Activated CD8-positive, alpha-beta T cell treated with anti-CD3 and anti-CD28 coated beads for 36 hours (primary cell): ENCODE results near the gene MTIF2. TPM values are rescaled to one million over a fixed set of nuclear protein-coding genes. Genes with fewer than 3 reads are reported as not detected.
A peak's percentile ranks its signal among the peaks of the same experiment; 100 is the strongest.
"Not testable (repeated sequence)": the region's sequence is repeated elsewhere in the genome, so short reads cannot be mapped to it uniquely, and the experiment has no call there.

Experiments
- ATAC-seq: fragments of 200-7000 bp; cut with Tn5 transposase; one replicate; pipeline ENCODE4 v1.10.0; 2021; ENCODE audit warnings: mild to moderate bottlenecking, moderate library complexity
- CTCF ChIA-PET: fragments of 350-600 bp; sonication (Branson Sonifier 250); formaldehyde crosslinking; loops from one replicate; lab custom pipeline; 2021; ENCODE audit warnings: antibody characterized with exemption; lab: Charles Lee
- POLR2A ChIA-PET: fragments of 350-600 bp; sonication (Branson Sonifier 250); formaldehyde crosslinking; loops from one replicate; lab custom pipeline; 2021; ENCODE audit warnings: antibody characterized with exemption; lab: Charles Lee
- DNase-seq: peaks from one replicate; pipeline ENCODE4 v3.0.0-alpha.2; 2020
- H3K27ac Mint-ChIP-seq: one replicate; pipeline ENCODE4 v1.8.0; 2021; ENCODE audit warnings: mild to moderate bottlenecking, mixed read lengths
- H3K27me3 Mint-ChIP-seq: one replicate; pipeline ENCODE4 v1.8.0; 2021; ENCODE audit warnings: mixed read lengths
- H3K36me3 Mint-ChIP-seq: one replicate; pipeline ENCODE4 v1.8.0; 2021; ENCODE audit warnings: low read depth, mixed read lengths
- H3K4me1 Mint-ChIP-seq: one replicate; pipeline ENCODE4 v1.8.0; 2021; ENCODE audit warnings: low read depth, mixed read lengths
- H3K4me3 Mint-ChIP-seq: one replicate; pipeline ENCODE4 v1.8.0; 2021; ENCODE audit warnings: mild to moderate bottlenecking, moderate library complexity, mixed read lengths
- H3K9me3 Mint-ChIP-seq: one replicate; pipeline ENCODE4 v1.8.0; 2021; ENCODE audit warnings: mixed read lengths
- intact Hi-C: fragments of 100-400 bp; cut with micrococcal nuclease; formaldehyde crosslinking; loops from one replicate; pipeline ENCODE4 v1.10.0; 2022
- total RNA-seq, 2 experiments: library from RNA; stranded (reverse); gene quantifications; one replicate each; pipeline ENCODE4 v1.2.3, GENCODE V29; 2021
- TF ChIP-seq, protein P1 (sequence below): fragments of 200-600 bp; IDR thresholded peaks from one replicate; pipeline ENCODE4 v1.8.0; 2022; ENCODE audit warnings: antibody characterized with exemption, mild to moderate bottlenecking

The MTIF2 gene
- total RNA-seq, 2 experiments from 2014 or later: 50.5 to 51.1 TPM

DNA sequence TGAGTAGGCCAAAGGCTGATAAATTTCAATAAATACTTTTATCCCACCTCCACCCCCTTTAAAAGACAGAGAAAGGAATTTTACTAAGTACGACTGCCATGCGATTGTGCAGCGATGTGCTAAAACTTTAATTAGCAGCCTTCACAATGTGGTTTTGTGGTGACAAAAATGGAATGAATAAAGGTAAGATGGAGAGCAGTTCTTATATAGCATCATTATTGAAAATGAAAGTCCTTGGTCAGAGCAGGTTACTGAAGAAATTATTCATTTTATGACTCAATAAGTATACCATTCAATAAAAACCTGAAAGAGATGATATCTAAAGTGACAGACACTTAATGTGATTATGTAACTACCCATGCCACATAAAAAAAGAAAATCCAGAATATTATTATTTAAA is 33.2 kb upstream of the MTIF2 start:
- TF ChIP-seq, protein P1, sequence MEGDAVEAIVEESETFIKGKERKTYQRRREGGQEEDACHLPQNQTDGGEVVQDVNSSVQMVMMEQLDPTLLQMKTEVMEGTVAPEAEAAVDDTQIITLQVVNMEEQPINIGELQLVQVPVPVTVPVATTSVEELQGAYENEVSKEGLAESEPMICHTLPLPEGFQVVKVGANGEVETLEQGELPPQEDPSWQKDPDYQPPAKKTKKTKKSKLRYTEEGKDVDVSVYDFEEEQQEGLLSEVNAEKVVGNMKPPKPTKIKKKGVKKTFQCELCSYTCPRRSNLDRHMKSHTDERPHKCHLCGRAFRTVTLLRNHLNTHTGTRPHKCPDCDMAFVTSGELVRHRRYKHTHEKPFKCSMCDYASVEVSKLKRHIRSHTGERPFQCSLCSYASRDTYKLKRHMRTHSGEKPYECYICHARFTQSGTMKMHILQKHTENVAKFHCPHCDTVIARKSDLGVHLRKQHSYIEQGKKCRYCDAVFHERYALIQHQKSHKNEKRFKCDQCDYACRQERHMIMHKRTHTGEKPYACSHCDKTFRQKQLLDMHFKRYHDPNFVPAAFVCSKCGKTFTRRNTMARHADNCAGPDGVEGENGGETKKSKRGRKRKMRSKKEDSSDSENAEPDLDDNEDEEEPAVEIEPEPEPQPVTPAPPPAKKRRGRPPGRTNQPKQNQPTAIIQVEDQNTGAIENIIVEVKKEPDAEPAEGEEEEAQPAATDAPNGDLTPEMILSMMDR: no peak
- Mint-ChIP-seq H3K4me1 (peaks cover 14% of the 10 kb centered on the region), H3K27me3 (no peaks in the 10 kb centered on the region), H3K4me3 (no peak overlapping the region), H3K9me3 (no peaks in the 10 kb centered on the region), H3K36me3 (no peaks in the 10 kb centered on the region), H3K27ac (no peak overlapping the region)
- intact Hi-C loops: no loop called here
- no peak for DNase-seq
- CTCF ChIA-PET: interaction anchor here (1.7 kb wide), 1 partner anchor 9 kb away, joined by 4 read pairs; no protein-coding TSS in a partner anchor
- POLR2A ChIA-PET: interaction anchor here (2.1 kb wide), 1 partner anchor 18 kb away, joined by 5 read pairs; no protein-coding TSS in a partner anchor
- ATAC-seq: peak; percentile 76

DNA sequence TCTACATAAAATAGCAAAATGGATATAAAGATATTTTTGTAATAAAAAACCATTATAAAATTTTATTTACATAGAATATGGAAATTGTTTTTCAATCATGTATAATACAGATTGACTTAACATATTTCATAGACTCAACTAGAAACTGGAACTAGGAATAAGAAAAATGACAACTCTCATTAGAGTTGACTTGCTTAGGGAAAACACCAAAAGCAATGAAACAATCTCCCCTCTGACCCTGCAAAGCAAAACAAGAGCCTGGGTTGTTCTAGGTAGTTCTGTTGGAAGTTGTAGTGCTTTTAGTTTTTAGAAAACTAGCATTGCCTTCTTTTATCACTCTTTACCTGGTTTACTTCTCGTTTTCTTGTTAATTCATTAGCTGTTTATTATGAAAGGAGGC is 32.2 kb upstream of the MTIF2 start:
- DNase-seq (no peak), ATAC-seq (no peak)
- Mint-ChIP-seq H3K27me3 (no peaks in the 10 kb centered on the region), H3K36me3 (no peaks in the 10 kb centered on the region), H3K27ac (no peak overlapping the region), H3K4me3 (no peak overlapping the region), H3K9me3 (no peaks in the 10 kb centered on the region), H3K4me1 (peaks cover 14% of the 10 kb centered on the region)
- POLR2A ChIA-PET: no interaction called here
- TF ChIP-seq, protein P1: no peak
- CTCF ChIA-PET: no interaction called here
- intact Hi-C loops: no loop called here

DNA sequence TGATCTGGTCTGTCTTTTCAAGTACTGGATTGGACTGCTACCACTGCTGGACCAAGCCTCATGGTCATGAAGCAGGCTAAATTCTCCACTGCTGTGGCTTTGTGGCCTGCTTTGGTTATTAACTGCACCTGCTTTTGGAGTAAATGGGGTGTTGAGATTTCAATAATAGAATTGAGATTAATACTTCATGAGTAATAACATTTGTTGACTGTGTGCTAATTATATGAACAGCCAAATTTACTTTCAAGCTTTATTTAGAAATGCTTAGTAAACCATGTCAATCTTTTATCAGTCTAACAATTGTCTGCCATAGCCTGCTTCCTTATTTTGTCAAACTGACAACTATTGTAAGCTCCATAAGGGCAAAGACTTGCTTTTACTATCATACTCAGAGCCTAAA is 27.4 kb upstream of the MTIF2 start:
- H3K9me3 Mint-ChIP-seq: no peaks in the 10 kb centered on the region
- ChIA-PET CTCF (interaction anchor here (1.2 kb wide), 1 partner anchor 9 kb away, joined by 3 read pairs; no protein-coding TSS in a partner anchor), POLR2A (interaction anchor here (0.9 to 1.2 kb wide), 2 partner anchors 33 to 64 kb away, joined by 3 to 4 read pairs; partner anchors contain the start of genes CLHC1 and RPS27A)
- ATAC-seq: no peak
- no peaks in the 10 kb centered on the region for H3K27me3 Mint-ChIP-seq
- no peak for DNase-seq
- H3K4me1 Mint-ChIP-seq: peaks cover 23% of the 10 kb centered on the region
- intact Hi-C loops: no loop called here
- H3K36me3 Mint-ChIP-seq: peaks cover 3% of the 10 kb centered on the region
- H3K27ac Mint-ChIP-seq: no peak overlapping the region
- no peak overlapping the region for H3K4me3 Mint-ChIP-seq
- TF ChIP-seq, protein P1: no peak

DNA sequence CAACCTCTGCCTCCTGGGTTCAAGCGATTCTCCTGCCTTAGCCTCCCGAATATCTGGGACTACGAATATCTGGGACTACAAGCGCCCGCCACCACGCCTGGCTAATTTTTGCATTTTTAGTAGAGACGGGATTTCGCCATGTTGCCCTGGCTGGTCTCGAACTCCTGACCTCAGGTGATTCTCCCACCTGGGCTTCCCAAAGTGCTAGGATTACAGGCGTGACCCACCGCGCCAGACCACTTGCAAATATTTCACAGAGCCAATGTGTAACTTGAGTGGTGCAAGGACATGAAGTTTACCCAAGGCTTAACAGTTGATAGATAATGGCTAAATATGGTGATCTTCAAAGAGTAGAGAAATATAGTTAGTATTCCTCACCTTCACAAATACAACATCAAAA is 14.1 kb upstream of the MTIF2 start:
- ChIA-PET POLR2A (no interaction called here), CTCF (no interaction called here)
- Mint-ChIP-seq H3K36me3 (peaks cover 8% of the 10 kb centered on the region), H3K9me3 (no peaks in the 10 kb centered on the region), H3K27me3 (no peaks in the 10 kb centered on the region), H3K4me1 (peaks cover 20% of the 10 kb centered on the region), H3K4me3 (peak overlapping the region; percentile 95), H3K27ac (peak overlapping the region; percentile 2)
- TF ChIP-seq, protein P1: no peak
- no peak for ATAC-seq
- no peak for DNase-seq
- intact Hi-C loops: loop anchor here (10.0 kb wide), 1 partner anchor 142 kb away; no protein-coding TSS in a partner anchor

DNA sequence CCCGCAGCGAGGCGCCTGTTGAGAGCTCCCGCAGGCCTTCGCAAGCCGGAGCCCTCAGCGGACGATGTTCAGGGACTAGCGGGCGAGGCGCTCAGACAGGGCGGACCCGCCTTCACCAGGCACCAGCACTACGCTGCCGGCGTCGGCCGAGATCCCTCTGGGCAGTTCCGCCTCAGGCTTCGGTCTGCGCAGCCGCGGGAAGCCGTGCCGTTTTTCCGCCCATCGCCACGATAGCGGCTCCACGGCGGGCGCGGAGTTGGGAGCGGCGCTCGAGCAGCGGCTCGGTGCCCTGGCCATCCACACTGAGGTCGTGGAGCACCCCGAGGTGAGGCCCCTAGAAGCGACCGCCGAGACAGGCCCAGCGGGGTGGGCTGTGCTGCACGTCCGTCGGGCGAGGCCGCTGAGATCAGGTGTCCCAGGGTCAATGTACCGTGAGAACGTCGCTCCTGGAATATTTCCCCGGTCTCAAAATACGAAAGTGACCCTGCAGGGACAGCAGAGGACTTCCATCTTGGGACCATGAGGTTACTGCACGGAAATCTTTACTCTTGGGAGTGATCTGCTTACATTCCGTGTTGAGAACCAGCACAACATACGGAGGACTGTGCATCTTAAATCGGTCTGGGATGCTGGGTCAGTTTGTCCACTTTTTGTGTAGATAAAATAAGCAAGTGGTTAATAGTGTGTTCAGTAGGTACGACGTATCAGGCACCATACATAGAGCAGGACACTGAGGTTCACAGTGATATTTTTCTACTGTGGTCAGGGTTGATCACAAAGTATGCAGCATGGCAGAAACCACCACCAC is 13.3 kb upstream of the MTIF2 start:
- H3K36me3 Mint-ChIP-seq: peaks cover 8% of the 10 kb centered on the region
- peak overlapping the region; percentile 95 for H3K4me3 Mint-ChIP-seq
- no peaks in the 10 kb centered on the region for H3K9me3 Mint-ChIP-seq
- TF ChIP-seq, protein P1: no peak
- intact Hi-C loops: loop anchor here (10.0 kb wide), 1 partner anchor 142 kb away; no protein-coding TSS in a partner anchor
- peak; percentile 99 for ATAC-seq
- H3K27ac Mint-ChIP-seq: peak overlapping the region; percentile 94
- DNase-seq: peak; percentile 89
- CTCF ChIA-PET: no interaction called here
- no peaks in the 10 kb centered on the region for H3K27me3 Mint-ChIP-seq
- POLR2A ChIA-PET: interaction anchor here (1.0 kb wide), 1 partner anchor 12 kb away, joined by 3 read pairs; no protein-coding TSS in a partner anchor
- H3K4me1 Mint-ChIP-seq: peaks cover 20% of the 10 kb centered on the region

DNA sequence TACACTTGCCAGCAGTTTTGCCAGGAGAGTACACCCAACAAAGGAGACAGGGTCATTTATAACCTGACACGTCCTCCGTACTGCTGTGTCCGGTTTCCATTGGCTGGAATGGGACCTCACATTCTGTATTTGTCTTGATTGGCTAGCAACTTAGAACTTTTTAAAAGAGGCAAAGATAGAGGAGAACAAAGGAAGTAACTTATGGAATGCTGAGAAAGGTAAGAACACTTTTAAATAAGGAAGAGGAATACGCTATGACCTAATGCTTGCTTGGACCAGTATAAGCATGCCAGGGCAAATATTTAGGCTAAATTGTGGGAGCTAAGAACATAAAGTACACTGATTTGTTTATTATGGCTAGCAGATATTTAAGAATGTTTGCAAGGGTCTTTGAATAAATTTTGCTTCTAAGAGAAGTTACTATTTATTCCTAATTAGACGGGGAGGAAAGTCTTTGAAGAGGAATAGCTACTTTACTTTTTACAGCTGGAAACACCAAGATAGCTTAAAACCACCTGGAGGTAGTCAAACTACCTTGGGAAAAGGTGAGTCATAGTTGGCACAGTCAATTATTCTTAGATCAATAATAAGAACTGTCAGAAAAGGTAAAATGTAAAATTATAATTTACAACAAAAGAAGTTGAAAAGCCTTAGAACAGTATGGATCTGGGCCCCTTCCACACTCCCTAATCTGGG is 12.0 kb upstream of the MTIF2 start:
- DNase-seq, H3K9me3 Mint-ChIP-seq, H3K36me3 Mint-ChIP-seq, ATAC-seq, H3K27me3 Mint-ChIP-seq: not testable (repeated sequence)
- POLR2A ChIA-PET: interaction anchor here (0.8 kb wide), 1 partner anchor 11 kb away, joined by 3 read pairs; no protein-coding TSS in a partner anchor
- CTCF ChIA-PET: interaction anchor here (1.5 to 1.6 kb wide), 2 partner anchors 13 to 58 kb away, joined by 3 read pairs; no protein-coding TSS in a partner anchor
- intact Hi-C loops: loop anchor here (10.0 kb wide), 1 partner anchor 144 kb away; no protein-coding TSS in a partner anchor
- peak overlapping the region; percentile 49 for H3K4me3 Mint-ChIP-seq
- peaks cover 17% of the 10 kb centered on the region for H3K4me1 Mint-ChIP-seq
- H3K27ac Mint-ChIP-seq: peak overlapping the region; percentile 94
